Dendritic cell treated with granulocyte-macrophage colony-stimulating factor and Interleukin-4, amounts not matched to agents 40 ng/mL and 50 ng/mL, for 4 days (primary cell): ENCODE results near the gene MYH14.

ENCODE experiments used
- H3K27ac Mint-ChIP-seq: one replicate; pipeline ENCODE4 v1.8.0; 2022; ENCODE audit warnings: mild to moderate bottlenecking, mixed read lengths
- H3K27me3 Mint-ChIP-seq: one replicate; pipeline ENCODE4 v1.8.0; 2022; ENCODE audit warnings: mild to moderate bottlenecking, mixed read lengths
- H3K36me3 Mint-ChIP-seq: one replicate; pipeline ENCODE4 v1.8.0; 2022; ENCODE audit warnings: low read depth, mixed read lengths
- H3K4me1 Mint-ChIP-seq: one replicate; pipeline ENCODE4 v1.8.0; 2022; ENCODE audit warnings: low read depth, mixed read lengths
- H3K4me3 Mint-ChIP-seq: one replicate; pipeline ENCODE4 v1.8.0; 2022; ENCODE audit warnings: mild to moderate bottlenecking, moderate library complexity, mixed read lengths
- H3K9me3 Mint-ChIP-seq: one replicate; pipeline ENCODE4 v1.8.0; 2022; ENCODE audit warnings: mixed read lengths
- intact Hi-C: fragments of 100-400 bp; cut with micrococcal nuclease; formaldehyde crosslinking; loops from one replicate; pipeline ENCODE4 v1.15.0; 2022

Gene MYH14

DNA sequence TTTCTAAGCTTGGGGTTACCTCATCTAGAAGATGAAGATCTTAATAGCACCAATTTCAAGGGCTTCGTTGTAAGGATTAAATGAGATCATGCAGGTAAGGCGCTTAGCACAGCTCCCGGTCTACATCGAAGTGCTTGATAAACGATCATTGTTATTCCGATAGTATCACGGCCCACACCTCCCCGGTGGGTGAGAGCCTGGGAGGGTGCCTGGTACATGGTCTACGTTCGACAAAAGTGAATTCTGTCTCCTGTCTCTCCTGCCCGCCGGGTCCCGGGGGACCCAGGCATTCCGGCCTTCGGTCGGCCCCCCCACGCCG, 501 bp upstream of the MYH14 start:
- intact Hi-C loops, result no loop called here
- H3K4me1 Mint-ChIP-seq, result no peaks in the 10 kb centered on the region
- no peak overlapping the region for H3K4me3 Mint-ChIP-seq
- H3K36me3 Mint-ChIP-seq, result no peaks in the 10 kb centered on the region
- no peak overlapping the region for H3K27ac Mint-ChIP-seq
- H3K27me3 Mint-ChIP-seq, result peaks cover 68% of the 10 kb centered on the region
- no peaks in the 10 kb centered on the region for H3K9me3 Mint-ChIP-seq

GRCh38 chr19:50204081-50204428, 633 bp downstream of the MYH14 start:
- peaks cover 68% of the 10 kb centered on the region for H3K27me3 Mint-ChIP-seq
- intact Hi-C loops, result no loop called here

GRCh38 chr19:50204811-50205675, 1.6 kb downstream of the MYH14 start:
- no peaks in the 10 kb centered on the region for H3K4me1 Mint-ChIP-seq
- intact Hi-C loops, result no loop called here
- H3K9me3 Mint-ChIP-seq, result no peaks in the 10 kb centered on the region
- no peaks in the 10 kb centered on the region for H3K36me3 Mint-ChIP-seq
- no peak overlapping the region for H3K4me3 Mint-ChIP-seq
- peaks cover 66% of the 10 kb centered on the region for H3K27me3 Mint-ChIP-seq
- no peak overlapping the region for H3K27ac Mint-ChIP-seq

More at GRCh38 chr19:50204081-50204428, 633 bp downstream of the MYH14 start:
- H3K4me1 Mint-ChIP-seq, result no peaks in the 10 kb centered on the region
- no peaks in the 10 kb centered on the region for H3K9me3 Mint-ChIP-seq
- no peak overlapping the region for H3K4me3 Mint-ChIP-seq
- no peaks in the 10 kb centered on the region for H3K36me3 Mint-ChIP-seq
- H3K27ac Mint-ChIP-seq, result no peak overlapping the region

DNA sequence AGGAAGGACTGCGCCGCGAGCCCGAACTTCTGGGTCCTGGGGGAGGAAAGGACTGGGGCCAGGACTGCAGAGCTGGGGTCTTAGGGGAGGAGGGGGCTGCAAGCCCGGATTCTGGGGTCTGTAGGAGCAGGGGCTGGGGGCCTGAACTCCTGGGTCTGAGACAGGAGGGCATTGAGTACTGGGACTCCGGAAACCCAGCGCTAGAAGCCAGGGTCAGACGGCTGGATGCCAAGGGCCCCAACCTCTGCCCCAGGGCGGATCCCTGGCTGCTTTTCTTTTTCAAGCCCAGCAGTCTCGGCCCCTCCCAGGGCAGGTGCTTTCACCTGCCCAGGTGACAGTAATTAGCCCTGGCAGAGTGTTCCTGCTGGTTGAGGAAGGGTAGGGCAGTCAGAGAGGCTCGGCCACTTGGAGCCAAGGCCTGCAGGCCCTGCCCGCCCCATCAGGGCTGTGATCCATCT, 2.3 kb downstream of the MYH14 start:
- Mint-ChIP-seq H3K27ac (no peak overlapping the region), H3K9me3 (no peaks in the 10 kb centered on the region), H3K4me3 (no peak overlapping the region), H3K36me3 (no peaks in the 10 kb centered on the region), H3K27me3 (peaks cover 62% of the 10 kb centered on the region), H3K4me1 (no peaks in the 10 kb centered on the region)
- intact Hi-C loops, result no loop called here

GRCh38 chr19:50206191-50206590, 2.8 kb downstream of the MYH14 start:
- Mint-ChIP-seq H3K27me3 (peaks cover 61% of the 10 kb centered on the region), H3K9me3 (no peaks in the 10 kb centered on the region), H3K4me1 (no peaks in the 10 kb centered on the region), H3K4me3 (no peak overlapping the region), H3K36me3 (no peaks in the 10 kb centered on the region), H3K27ac (no peak overlapping the region)
- intact Hi-C loops, result no loop called here

DNA sequence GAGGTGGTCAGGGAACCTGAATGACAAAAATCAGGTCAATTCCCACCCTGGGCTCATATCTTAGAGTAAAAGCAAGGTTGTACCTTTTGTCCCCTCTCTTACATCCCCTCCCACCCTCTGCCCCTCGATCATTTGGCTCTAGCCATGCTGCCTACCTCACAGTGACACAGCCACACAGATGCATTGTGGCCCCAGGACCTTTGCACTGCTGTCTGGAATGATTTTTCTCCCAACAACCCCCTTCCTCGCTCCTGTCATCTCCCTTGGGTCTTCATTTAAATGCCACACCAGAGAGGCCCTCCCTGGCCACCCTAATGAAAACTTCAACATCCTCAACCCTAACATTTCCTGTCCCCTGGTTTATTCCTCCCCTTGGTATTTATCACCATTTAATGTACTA, 4.3 kb downstream of the MYH14 start:
- H3K27ac Mint-ChIP-seq, result no peak overlapping the region
- no peak overlapping the region for H3K4me3 Mint-ChIP-seq
- no peaks in the 10 kb centered on the region for H3K36me3 Mint-ChIP-seq
- peaks cover 5% of the 10 kb centered on the region for H3K9me3 Mint-ChIP-seq
- intact Hi-C loops, result no loop called here
- H3K4me1 Mint-ChIP-seq, result no peaks in the 10 kb centered on the region
- peaks cover 47% of the 10 kb centered on the region for H3K27me3 Mint-ChIP-seq

- H3K27me3 Mint-ChIP-seq, result peaks cover 37% of the 10 kb centered on the region
These were observed 5.7 kb downstream of the MYH14 start for GRCh38 chr19:50209131-50209530.

DNA sequence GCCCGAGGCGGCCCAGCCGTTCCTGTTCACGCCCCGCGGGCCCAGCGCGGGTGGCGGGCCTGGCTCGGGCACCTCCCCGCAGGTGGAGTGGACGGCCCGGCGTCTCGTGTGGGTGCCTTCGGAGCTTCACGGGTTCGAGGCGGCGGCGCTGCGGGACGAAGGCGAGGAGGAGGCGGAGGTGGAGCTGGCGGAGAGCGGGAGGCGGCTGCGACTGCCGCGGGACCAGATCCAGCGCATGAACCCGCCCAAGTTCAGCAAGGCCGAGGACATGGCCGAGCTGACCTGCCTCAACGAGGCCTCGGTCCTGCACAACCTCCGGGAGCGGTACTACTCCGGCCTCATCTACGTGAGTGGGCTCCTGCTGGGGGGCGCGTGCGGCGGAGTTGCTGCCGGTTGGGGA, 7.0 kb downstream of the MYH14 start:
- H3K27ac Mint-ChIP-seq, result no peak overlapping the region
- intact Hi-C loops, result no loop called here
- H3K4me1 Mint-ChIP-seq, result no peaks in the 10 kb centered on the region
- peaks cover 34% of the 10 kb centered on the region for H3K27me3 Mint-ChIP-seq
- H3K36me3 Mint-ChIP-seq, result no peaks in the 10 kb centered on the region
- no peak overlapping the region for H3K4me3 Mint-ChIP-seq
- H3K9me3 Mint-ChIP-seq, result peaks cover 5% of the 10 kb centered on the region

More at GRCh38 chr19:50209131-50209530, 5.7 kb downstream of the MYH14 start:
- peaks cover 5% of the 10 kb centered on the region for H3K9me3 Mint-ChIP-seq
- H3K27ac Mint-ChIP-seq, result no peak overlapping the region
- no peaks in the 10 kb centered on the region for H3K4me1 Mint-ChIP-seq
- intact Hi-C loops, result no loop called here
- H3K4me3 Mint-ChIP-seq, result no peak overlapping the region
- no peaks in the 10 kb centered on the region for H3K36me3 Mint-ChIP-seq

- H3K27ac Mint-ChIP-seq, result no peak overlapping the region
- intact Hi-C loops, result no loop called here
- H3K4me3 Mint-ChIP-seq, result no peak overlapping the region
- H3K9me3 Mint-ChIP-seq, result peaks cover 5% of the 10 kb centered on the region
- no peaks in the 10 kb centered on the region for H3K4me1 Mint-ChIP-seq
- H3K36me3 Mint-ChIP-seq, result no peaks in the 10 kb centered on the region
- peaks cover 24% of the 10 kb centered on the region for H3K27me3 Mint-ChIP-seq
These were observed 10.5 kb downstream of the MYH14 start for GRCh38 chr19:50213925-50214324.

DNA sequence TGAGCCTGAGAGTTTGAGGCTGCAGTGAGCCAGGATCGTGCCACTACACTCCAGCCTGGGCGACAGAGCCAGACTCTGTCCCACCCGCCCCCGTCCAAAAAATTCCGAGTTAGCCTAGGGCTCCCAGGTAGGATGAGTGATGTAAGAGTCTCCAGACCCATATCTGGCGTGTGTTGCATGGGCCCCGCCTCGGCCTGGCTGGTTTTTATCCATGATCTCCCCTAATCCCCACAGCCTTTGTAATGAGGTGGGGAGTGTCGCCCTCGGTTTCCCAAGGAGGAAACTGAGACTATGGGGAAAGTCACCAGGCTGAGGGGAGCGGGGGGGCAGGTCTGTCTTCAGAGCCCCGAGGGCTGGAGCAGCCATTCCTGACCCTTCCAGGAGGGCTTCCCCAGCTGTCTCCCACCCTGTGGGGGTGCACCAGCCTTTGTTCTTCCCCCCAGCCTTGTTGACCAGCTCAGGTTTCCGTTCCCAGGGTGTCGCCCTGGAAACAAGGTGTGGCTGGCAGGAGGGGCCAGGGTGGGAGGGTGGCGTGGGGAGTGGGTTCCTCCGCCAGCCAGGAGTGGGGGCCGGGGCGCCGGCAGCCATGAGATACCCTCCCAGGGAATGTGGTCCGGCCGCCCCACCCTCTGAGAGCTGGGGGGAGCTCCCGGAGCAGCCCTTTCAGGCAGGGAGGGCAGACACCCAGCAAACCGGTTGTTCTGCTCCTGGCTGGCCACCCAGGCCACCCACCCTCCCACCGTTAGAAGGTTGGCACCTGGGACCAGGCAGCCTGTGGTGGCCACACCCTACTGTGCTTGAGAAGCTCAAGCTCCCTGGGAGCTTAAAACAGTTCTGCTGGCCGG, 11.5 kb downstream of the MYH14 start:
- H3K36me3 Mint-ChIP-seq, result no peaks in the 10 kb centered on the region
- H3K9me3 Mint-ChIP-seq, result peaks cover 5% of the 10 kb centered on the region
- H3K4me3 Mint-ChIP-seq, result no peak overlapping the region
- intact Hi-C loops, result no loop called here
- peaks cover 24% of the 10 kb centered on the region for H3K27me3 Mint-ChIP-seq
- no peaks in the 10 kb centered on the region for H3K4me1 Mint-ChIP-seq
- no peak overlapping the region for H3K27ac Mint-ChIP-seq

DNA sequence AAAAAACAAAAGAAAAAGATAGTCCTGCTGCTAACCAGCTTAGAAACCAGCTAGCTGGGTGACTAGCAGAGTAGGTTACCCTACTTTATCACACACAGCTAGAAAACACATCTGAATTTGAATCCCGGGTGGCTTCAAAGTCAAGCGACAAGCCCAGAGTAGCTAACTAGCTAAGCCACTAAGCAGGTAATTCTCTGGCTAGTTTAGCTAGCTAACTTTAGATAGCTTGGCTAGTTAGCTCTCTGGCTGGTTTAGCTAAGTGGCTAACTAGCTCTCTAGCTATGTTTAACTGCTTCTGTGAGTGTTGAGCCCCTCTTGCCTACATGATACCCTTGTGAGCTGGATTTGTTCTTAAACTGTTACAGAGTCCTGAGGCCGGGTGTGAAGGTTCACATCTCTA, 12.4 kb downstream of the MYH14 start:
- Mint-ChIP-seq H3K9me3 (peaks cover 5% of the 10 kb centered on the region), H3K36me3 (no peaks in the 10 kb centered on the region), H3K4me3 (no peak overlapping the region), H3K27me3 (peaks cover 24% of the 10 kb centered on the region), H3K4me1 (no peaks in the 10 kb centered on the region), H3K27ac (no peak overlapping the region)
- intact Hi-C loops, result no loop called here

- Mint-ChIP-seq H3K4me3 (no peak overlapping the region), H3K9me3 (peaks cover 14% of the 10 kb centered on the region), H3K4me1 (no peaks in the 10 kb centered on the region), H3K36me3 (no peaks in the 10 kb centered on the region), H3K27ac (no peak overlapping the region), H3K27me3 (peaks cover 8% of the 10 kb centered on the region)
- intact Hi-C loops, result no loop called here
These were observed 17.7 kb downstream of the MYH14 start for GRCh38 chr19:50221087-50221486.

DNA sequence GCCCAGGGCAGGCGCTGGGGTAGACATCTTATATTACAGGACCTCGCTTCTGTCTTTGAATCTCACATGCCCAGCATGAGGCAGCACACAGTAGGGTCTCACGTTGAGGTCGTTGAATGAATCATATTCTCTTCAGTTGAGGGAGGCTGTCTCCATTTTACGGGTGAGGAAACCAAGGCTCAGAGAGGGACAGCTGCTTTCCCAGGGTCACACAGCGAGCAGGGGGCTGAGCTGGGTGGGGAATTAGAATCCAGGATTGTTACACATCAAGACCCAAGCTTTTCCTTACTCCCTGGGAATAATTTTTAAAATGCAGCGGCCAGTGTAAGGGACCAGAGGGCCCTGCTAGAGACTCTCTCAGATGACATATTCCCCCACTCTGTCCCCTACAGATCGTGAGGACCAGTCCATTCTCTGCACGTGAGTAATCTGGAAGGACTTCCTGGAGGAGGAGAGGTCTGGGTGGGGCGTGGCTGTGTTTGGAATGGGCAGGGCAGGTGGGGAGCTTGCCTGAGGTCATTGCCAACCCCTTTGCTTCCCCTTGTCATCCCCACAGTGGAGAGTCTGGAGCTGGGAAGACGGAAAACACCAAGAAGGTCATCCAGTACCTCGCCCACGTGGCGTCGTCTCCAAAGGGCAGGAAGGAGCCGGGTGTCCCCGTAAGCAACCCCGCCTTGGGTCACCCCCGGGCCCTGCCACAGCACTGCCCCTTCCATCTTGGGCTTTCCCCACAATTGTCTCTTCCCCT, 19.4 kb downstream of the MYH14 start:
- no peak overlapping the region for H3K4me3 Mint-ChIP-seq
- no peak overlapping the region for H3K27ac Mint-ChIP-seq
- no peaks in the 10 kb centered on the region for H3K36me3 Mint-ChIP-seq
- peaks cover 1% of the 10 kb centered on the region for H3K27me3 Mint-ChIP-seq
- intact Hi-C loops, result no loop called here
- peaks cover 14% of the 10 kb centered on the region for H3K9me3 Mint-ChIP-seq
- H3K4me1 Mint-ChIP-seq, result no peaks in the 10 kb centered on the region

DNA sequence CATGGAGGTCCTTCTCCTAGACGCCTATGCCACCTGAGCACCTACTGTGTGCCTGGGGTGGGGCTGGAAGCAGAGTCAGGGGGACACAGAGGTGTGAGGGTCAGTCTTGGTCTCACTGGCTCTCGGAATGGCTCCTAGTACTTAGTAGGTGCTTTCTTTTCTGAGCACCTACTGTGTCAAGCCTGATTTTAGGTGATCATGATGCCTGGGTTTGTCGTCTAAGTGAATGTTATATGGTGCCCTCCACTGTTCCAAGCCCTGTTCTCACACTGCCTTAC, 20.0 kb downstream of the MYH14 start:
- peaks cover 14% of the 10 kb centered on the region for H3K9me3 Mint-ChIP-seq
- H3K36me3 Mint-ChIP-seq, result no peaks in the 10 kb centered on the region
- intact Hi-C loops, result no loop called here
- no peak overlapping the region for H3K27ac Mint-ChIP-seq
- H3K4me3 Mint-ChIP-seq, result no peak overlapping the region
- no peaks in the 10 kb centered on the region for H3K4me1 Mint-ChIP-seq
- H3K27me3 Mint-ChIP-seq, result peaks cover 2% of the 10 kb centered on the region
